GM19238 (cell line): ENCODE data around the gene NTS.

ENCODE experiments used
- DNase-seq: peaks from one replicate; pipeline ENCODE4 v3.0.0; 2011; ENCODE audit warnings: low spot score; ENCODE audit not compliant: insufficient read length

NTS gene, protein sequence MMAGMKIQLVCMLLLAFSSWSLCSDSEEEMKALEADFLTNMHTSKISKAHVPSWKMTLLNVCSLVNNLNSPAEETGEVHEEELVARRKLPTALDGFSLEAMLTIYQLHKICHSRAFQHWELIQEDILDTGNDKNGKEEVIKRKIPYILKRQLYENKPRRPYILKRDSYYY

GRCh38 chr12:85874031-85874461 is at the start of gene NTS:
NTS (plus strand) TSS chr12:85874295; CDS start chr12:85874404, 109 bp downstream.
- DNase-seq, result no peak

- no peak for DNase-seq
These were observed 48.3 kb upstream of the NTS start for GRCh38 chr12:85825746-85826145.

DNA sequence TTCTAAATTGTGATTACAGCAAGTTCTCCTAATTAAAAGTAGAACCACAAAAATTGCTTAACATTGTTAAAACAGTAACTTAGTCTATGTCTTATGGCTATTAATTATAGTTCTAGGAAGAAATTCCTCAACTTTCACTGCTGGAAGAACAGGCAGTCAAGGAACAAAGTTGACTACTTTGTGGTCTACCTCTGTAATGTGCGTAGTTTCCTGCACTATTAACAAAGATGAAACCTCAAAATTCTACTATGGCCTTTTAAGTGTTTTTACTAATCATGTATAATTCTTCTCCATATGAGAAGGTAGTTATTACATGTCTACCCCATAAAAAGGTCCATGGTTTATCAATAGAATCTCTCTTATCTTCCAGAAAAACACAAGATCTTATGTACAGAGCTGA is 45.5 kb upstream of the NTS start:
- DNase-seq, result no peak

GRCh38 chr12:85829391-85829790 is 44.7 kb upstream of the NTS start:
- DNase-seq, result no peak

DNA sequence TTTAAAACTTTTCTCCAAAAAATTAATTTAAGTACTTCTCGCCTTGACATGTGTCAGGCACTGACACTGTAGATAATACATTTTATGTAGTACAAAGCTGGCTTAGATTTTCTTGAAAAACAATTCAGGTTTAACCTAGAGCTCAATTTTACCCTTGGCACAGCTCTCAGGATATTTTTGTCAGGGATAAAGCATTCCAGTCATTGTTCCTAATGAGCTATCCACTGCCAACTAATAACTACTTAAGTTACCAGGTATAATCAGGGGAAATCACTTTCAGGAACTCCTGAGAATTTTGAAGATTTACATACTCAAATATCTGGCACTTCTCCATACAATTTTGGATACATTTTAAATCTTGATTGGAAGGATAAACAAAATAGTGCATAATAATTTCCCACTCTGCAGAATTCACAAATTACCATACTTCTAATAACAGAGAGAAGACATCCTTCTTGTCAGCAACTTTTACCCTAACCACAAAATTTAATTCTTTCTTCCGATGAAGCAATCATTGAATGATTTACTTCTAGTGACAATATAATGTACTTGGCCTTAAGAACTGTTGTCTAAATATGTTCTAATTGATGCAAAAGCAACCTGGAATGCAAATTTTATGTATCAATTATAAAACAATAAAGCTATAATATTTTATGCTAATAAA is 42.6 kb upstream of the NTS start:
- DNase-seq, result no peak

DNA sequence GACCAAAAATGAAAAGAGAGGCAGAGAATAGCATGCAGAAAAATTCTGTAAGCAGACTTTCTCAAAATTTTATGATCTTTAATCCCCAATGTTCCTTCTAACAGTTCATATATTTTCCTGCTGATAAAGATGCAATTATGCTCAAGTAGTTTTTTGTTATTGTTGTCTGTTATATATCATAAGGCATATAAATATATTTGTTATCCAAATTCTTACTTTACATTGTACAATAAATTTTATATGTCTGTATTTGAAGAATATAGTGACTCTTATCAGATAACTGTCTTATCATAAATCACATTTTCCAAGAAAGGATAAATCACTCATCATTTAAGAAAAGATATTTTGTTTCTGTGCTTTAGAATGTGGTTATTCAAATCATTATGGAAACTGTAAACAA is 40.5 kb upstream of the NTS start:
- no peak for DNase-seq

GRCh38 chr12:85834378-85834777 is 39.7 kb upstream of the NTS start:
- no peak for DNase-seq

- no peak for DNase-seq
These were observed 38.5 kb upstream of the NTS start for GRCh38 chr12:85835426-85836196.

DNA sequence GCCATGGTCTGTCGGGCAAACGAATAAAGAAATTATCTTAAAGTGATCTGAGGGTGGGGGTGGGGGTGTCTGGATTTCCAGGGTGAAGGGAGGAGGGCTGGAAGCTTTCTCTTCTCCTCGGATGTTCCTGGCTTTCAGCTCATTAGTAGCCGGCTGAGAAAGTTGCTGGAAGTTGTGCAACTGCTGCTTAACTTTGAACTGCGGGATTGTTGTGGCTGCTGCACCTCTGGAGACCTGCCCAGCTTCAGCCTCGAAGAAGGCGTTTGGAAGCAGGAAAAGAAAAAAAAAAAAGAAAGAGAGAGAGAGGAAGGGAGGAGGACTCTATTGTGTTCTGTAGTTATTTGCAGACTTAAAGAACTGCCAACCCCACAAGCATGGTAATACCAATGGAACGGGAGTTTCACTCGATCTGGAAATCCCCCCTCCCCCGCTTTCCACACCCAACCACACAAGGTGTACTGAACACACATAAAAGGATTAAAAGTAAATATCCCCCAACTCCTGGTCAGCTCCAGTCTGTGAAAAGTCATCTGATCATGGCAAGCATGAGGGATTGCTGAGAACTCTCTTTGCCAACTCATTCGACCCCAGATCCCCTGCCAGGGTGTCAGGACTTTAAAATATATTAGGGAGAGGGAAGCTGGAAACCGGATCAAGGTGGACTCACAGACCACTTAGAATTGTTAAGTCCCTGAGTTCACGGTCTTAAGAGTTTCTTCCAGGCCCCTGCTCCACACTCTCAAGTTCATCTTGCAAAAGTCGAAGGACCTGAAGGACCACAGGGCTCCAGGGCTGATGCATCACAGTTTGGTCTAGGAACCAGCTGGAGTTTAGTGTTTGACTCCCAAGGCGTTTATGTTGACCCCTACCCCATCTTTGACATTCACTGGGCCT is 37.7 kb upstream of the NTS start, which contains the start of gene RASSF9:
Gene RASSF9, minus strand, starts transcription at position 213 of the 894 bp plus-strand sequence. Its CDS starts 208 bp downstream, at position 5.
- no peak for DNase-seq

DNA sequence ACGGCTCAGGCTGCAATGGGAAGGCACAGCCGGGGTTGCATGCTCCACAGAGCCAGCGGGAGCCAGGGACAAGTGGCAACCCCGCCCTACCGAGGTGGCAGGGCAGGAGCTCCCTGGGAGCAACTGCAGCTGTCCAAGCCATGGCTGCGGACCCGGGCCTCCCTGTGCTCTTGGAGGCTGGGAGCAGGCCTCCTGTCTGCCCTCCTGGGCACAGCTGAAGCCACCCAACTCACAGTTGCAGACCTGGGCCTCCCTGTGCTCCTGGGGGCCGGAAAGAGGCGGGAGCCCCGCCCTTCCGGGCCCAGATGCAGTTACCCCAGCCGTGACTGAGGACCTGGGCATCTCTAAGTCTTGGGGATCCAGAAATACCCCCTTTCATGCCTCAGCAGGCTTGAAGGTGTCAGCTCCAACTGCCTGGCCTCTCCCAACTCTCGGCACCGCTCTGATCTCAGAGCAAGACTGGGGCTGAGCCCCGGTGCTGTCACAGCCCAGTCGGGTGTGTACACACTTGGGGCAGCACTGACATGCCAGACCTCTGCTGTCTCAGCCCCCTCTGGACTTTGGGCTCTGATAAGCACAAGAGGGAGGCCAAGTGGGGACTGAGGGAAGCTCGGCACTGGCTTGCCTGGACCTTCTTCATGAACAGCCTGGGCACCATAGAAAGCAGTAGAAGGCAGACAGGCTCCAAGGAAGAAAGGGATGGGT is 30.3 kb upstream of the NTS start:
- no peak for DNase-seq

DNA sequence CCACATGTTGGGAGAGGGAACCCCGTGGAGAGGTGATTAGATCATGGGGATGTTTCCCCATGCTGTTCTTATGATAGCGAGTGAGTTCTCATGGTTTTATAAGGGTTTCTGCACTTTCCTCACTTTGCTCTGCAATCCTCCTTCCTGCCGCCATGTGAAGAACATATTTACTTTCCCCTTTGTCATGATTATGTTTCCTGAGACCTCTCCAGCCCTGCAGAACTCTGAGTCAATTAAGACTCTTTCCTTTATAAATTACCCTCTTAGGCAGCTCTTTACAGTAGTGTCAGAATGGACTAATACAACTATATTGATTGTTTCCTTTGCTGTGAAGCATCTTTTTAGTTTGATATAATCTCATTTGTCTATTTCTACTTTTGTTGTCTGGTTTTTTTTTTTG is 24.8 kb upstream of the NTS start:
- DNase-seq, result no peak

GRCh38 chr12:85855305-85855704 is 18.8 kb upstream of the NTS start:
- DNase-seq, result no peak

GRCh38 chr12:85856966-85857365 is 17.1 kb upstream of the NTS start:
- DNase-seq, result no peak

DNA sequence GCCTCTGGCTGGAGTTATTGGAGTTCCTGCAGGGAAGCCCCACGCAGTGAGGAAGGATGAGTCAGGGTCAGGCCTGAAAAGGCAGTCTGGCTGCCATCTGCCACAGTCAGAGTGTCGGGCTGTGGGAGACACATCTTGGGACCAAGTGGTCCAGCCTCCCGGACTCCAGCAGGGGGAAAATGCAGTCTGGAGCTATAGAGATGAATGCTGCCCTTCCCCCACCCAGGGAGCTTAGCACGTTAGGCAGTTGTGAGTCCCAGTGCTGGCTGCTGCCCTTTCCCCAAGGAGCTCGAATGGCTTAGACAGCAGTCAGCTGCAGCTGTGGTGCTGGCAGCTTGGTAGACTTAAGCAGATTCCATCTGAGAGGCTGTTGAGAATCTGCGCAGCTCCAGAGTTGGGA is 8.2 kb upstream of the NTS start:
- DNase-seq, result no peak

DNA sequence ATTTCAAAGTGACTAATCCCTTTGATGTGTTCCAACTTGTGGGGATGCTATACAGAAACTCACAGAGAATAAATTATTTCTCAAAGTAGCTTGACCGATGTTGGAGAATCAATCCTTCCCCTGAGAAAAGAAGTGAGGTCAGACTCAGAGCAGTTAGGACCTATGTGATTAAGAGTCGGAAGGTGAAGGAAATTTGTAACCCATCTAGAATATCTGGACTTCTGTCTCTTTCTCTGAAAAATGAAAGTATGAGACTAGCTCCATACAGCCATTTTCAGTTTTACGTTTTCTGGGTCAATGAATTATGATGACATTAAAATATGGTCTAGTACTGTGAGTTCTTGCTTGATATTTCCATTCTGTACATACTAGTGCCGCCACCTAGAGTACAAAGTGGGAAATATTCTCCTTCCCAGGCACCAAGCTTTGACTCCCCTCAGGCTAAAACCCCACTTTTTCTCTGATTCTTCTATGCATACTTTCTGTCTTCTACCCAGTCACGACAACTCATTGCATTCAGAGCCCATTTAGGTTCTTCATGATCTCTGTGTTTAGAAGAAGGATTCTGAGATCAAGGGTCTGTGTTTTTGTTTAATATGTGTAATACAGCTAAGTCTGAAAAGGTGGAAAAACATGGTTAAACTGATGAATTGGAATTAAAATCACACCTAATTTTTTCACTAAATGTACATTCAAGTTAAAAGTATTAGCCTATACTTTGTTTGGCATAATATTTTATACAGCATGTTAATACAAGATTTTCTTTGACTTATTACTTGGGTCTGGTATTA is 6.9 kb upstream of the NTS start:
- peak; percentile 11 for DNase-seq

DNA sequence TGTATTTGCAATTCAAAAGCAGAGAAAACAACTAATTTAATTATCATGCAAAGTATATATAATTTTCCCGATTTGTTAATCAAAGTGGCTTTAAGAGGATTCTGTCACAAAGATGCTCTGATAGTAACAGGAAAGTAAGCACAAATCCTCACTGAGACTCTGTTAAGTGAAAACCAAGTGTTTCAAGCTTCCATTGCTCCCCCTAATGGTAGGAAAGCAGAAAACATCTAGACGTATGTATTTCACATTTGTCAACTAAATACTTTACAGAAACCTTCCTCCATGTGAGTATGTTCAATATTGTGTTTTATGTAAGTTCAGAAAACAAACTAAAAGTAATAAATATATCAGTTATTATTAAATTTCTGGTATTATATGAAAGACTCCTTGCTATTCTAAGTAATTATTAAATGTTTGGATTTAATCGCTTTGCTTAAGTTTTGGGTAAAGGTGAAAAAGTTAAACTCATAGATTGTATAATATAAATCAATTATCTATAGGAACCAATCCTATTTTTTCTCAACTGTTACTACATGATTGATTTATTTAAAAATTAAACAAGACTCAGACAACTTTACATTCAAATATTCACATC is 1.5 kb upstream of the NTS start:
- no peak for DNase-seq

DNA sequence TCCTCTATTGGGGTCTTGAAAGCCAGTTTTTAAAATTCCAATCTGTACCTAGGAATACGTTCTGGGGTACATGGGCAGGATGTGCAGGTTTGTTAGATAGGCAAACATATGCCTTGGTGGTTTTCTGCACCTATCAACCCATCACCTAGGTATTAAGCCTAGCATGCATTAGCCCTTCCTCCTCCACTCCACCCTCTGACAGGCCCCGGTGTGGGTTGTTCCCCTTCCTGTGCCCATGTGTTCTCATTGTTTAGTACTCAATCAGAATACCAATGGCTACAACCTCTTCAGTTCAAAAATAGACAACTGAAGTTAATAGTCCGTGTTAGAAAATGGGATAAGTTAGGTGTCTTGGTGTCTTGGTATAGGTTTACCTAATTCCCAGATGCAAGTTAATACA is 3.4 kb downstream of the NTS start:
- DNase-seq, result no peak

- DNase-seq, result no peak
These were observed 9.7 kb downstream of the NTS start for GRCh38 chr12:85883763-85884162.

DNA sequence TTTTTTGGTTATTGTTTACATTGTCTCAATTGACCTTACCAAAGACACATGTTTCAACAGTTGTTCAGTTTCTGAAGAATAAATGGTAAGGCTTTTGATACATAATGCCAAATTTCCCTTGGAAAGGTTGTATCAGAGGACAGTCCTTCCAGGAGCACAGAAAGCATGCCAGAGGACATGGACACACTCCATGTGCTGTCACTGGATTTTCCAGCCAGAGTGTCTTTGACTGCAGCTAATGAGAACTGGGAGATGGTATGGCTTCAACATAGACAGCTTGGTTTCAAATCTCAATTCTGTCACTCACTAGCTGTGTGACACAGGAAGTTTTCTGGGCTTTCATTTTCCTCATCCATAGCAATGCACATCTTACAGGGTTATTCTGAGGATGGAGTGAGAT is 20.6 kb downstream of the NTS start:
- DNase-seq, result no peak
